ENCODE data around the gene NAA50.

NAA50 gene

DNA sequence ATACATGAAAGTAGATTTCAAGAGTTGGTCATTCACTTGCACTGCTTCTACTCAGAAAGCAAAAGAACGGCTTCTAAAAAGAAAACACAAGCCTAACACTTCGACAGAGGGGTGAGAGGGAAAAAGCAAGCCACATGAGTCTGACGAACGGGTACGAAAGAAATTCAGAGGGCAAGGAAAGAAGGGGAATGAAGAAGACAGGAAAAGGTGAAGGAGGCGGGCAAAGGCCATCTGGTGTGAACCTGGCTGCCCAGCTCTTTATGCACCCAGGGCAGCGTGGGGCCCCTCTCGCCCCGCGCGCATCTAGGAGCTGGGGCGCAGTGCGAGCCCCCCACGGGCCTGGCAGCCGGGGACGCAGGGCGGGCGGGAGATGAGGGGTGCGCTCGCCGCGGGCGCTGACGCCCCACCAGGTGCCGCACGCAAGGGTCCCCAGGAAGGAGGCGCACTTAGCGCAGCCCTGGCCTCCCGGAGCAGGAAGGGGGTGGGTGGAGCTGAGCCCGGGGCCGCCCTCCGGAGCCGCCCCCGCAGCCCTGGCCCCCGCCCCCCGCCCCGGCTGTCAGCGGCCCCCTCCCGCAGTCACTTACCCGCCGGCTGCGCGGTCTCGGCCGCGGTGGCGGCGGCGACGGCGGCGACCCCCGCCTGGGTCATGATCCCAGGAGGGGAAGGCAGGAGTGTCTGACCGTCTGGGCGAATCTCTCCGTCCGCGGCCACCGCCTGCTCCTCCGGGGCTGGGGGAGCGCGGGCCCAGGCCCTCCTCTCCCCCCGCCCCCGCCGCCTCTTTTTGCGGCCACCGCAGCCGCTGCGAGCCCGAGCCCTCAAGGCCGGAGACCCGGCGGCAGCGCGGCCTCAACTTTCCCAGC lies 50.0 kb downstream of the NAA50 start, which contains the start of gene USF3:
USF3 (minus strand) TSS at position 857 of the 860 bp plus-strand sequence. CDS start 21,764 bp downstream, outside the sequence.
- Histone ChIP-seq H3K4me1 (ENCODE audit: control insufficient read depth in 2 of 2, insufficient read depth in 2 of 2, low read length in 2 of 2) (peaks cover 13 to 27% of the 10 kb centered on the region in 2 donors), H3K27me3 (ENCODE audit: control insufficient read depth in 2 of 2, insufficient read depth in 2 of 2, low read length in 2 of 2) (no peaks in the 10 kb centered on the region), H3K9me3 (ENCODE audit: control insufficient read depth in 2 of 2, low read length in 2 of 2) (no peaks in the 10 kb centered on the region), H3K27ac (ENCODE audit: low read depth in 2 of 2, low read length in 2 of 2) (peak within 1 kb of the TSS; percentile 97), H3K36me3 (ENCODE audit: control insufficient read depth in 2 of 2, insufficient read depth in 2 of 2, low read length in 2 of 2) (no peaks in the 10 kb centered on the region), H3K9ac (ENCODE audit: low read depth in 1 of 2, low read length in 2 of 2) (peak within 1 kb of the TSS; percentile 88 to 94), H3K4me3 (ENCODE audit: low read length in 2 of 2) (peak within 1 kb of the TSS; percentile 93 to 94)

GRCh38 chr3:113695431-113695785 lies 50.6 kb downstream of the NAA50 start:
- Histone ChIP-seq H3K4me3 (ENCODE audit: low read length in 2 of 2) (peak overlapping the region; percentile 83 to 93), H3K4me1 (ENCODE audit: control insufficient read depth in 2 of 2, insufficient read depth in 2 of 2, low read length in 2 of 2) (peaks cover 13 to 27% of the 10 kb centered on the region in 2 donors), H3K36me3 (ENCODE audit: control insufficient read depth in 2 of 2, insufficient read depth in 2 of 2, low read length in 2 of 2) (no peaks in the 10 kb centered on the region), H3K27ac (ENCODE audit: low read depth in 2 of 2, low read length in 2 of 2) (peak overlapping the region; percentile 97), H3K27me3 (ENCODE audit: control insufficient read depth in 2 of 2, insufficient read depth in 2 of 2, low read length in 2 of 2) (no peaks in the 10 kb centered on the region), H3K9ac (ENCODE audit: low read depth in 1 of 2, low read length in 2 of 2) (peak overlapping the region; percentile 84 to 88), H3K9me3 (ENCODE audit: control insufficient read depth in 2 of 2, low read length in 2 of 2) (no peaks in the 10 kb centered on the region)

DNA sequence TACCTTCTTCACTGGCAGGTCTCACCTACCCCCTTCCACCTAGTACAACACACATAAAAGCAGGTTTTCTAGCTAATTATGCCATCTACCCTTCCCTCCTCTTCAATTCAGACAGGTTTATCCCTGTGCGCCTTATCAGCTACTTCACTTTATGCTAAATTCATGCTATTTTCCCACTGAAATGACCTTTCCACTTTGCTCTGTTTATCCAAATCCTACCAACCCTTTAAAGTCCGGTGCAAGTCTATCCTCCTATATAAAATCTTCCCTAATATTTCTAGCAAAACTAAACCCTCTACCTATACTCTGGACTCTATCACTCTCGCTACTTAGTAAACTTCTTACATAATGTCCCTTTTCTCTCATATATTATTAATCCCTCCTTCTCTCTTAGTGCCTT lies 55.6 kb downstream of the NAA50 start:
- Histone ChIP-seq H3K36me3 (ENCODE audit: control insufficient read depth in 2 of 2, insufficient read depth in 2 of 2, low read length in 2 of 2) (peaks cover 0 to 2% of the 10 kb centered on the region in 2 donors), H3K4me3 (ENCODE audit: low read length in 2 of 2) (no peak overlapping the region), H3K27ac (ENCODE audit: low read depth in 2 of 2, low read length in 2 of 2) (no peak overlapping the region), H3K9me3 (ENCODE audit: control insufficient read depth in 2 of 2, low read length in 2 of 2) (no peaks in the 10 kb centered on the region), H3K27me3 (ENCODE audit: control insufficient read depth in 2 of 2, insufficient read depth in 2 of 2, low read length in 2 of 2) (no peaks in the 10 kb centered on the region), H3K9ac (ENCODE audit: low read depth in 1 of 2, low read length in 2 of 2) (no peak overlapping the region), H3K4me1 (ENCODE audit: control insufficient read depth in 2 of 2, insufficient read depth in 2 of 2, low read length in 2 of 2) (peaks cover 5 to 6% of the 10 kb centered on the region in 2 donors)

DNA sequence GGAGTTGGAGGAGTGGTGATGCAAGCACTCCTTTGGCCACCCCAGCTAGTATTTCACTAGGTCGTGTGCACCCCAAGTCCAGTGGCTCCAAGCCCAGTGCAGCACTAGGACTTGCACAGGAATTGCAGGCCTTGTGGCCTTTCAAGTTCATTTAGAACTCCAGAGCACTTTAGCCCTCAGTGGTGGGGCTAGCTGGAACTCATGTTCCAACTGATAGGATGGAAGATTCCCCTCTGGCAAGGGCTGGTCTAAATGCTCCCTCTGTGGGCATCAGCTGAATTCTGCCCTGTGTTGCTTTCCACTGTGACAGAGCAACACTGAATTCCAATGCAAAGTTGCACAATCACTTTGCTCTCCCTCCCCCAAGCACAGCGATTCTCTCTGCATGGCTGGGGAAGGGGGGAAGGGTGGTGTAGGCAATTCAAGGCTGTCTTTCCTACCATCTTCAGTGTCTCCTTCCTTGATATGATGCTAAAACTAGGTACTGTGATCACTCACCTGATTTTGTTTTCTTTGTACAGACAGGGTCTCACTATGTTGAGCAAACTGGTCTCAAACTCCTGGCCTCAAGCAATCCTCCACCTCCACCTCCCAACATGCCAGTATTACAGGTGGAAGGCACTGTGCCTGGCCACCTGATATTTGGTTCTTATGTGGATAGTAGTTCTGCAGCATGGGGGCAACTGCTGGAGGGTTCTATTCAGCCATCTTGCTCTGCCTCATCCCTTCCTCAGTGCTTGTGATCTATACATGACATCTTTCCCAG lies 59.9 kb downstream of the NAA50 start:
- no peaks in the 10 kb centered on the region for H3K27me3 ChIP-seq (ENCODE audit: control insufficient read depth in 2 of 2, insufficient read depth in 2 of 2, low read length in 2 of 2)
- peaks cover 0 to 3% of the 10 kb centered on the region in 2 donors for H3K9me3 ChIP-seq (ENCODE audit: control insufficient read depth in 2 of 2, low read length in 2 of 2)
- peaks cover 0 to 2% of the 10 kb centered on the region in 2 donors for H3K36me3 ChIP-seq (ENCODE audit: control insufficient read depth in 2 of 2, insufficient read depth in 2 of 2, low read length in 2 of 2)
- H3K9ac ChIP-seq (ENCODE audit: low read depth in 1 of 2, low read length in 2 of 2), result no peak overlapping the region
- no peak overlapping the region for H3K27ac ChIP-seq (ENCODE audit: low read depth in 2 of 2, low read length in 2 of 2)
- H3K4me1 ChIP-seq (ENCODE audit: control insufficient read depth in 2 of 2, insufficient read depth in 2 of 2, low read length in 2 of 2), result no peaks in the 10 kb centered on the region
- H3K4me3 ChIP-seq (ENCODE audit: low read length in 2 of 2), result no peak overlapping the region

- no peak overlapping the region for H3K4me3 ChIP-seq (ENCODE audit: low read length in 2 of 2)
- H3K9ac ChIP-seq (ENCODE audit: low read depth in 1 of 2, low read length in 2 of 2), result no peak overlapping the region
- H3K9me3 ChIP-seq (ENCODE audit: control insufficient read depth in 2 of 2, low read length in 2 of 2), result peaks cover 0 to 3% of the 10 kb centered on the region in 2 donors
- no peaks in the 10 kb centered on the region for H3K4me1 ChIP-seq (ENCODE audit: control insufficient read depth in 2 of 2, insufficient read depth in 2 of 2, low read length in 2 of 2)
- peaks cover 0 to 2% of the 10 kb centered on the region in 2 donors for H3K36me3 ChIP-seq (ENCODE audit: control insufficient read depth in 2 of 2, insufficient read depth in 2 of 2, low read length in 2 of 2)
- H3K27ac ChIP-seq (ENCODE audit: low read depth in 2 of 2, low read length in 2 of 2), result no peak overlapping the region
- no peaks in the 10 kb centered on the region for H3K27me3 ChIP-seq (ENCODE audit: control insufficient read depth in 2 of 2, insufficient read depth in 2 of 2, low read length in 2 of 2)
Measured at GRCh38 chr3:113685124-113685523, 60.9 kb downstream of the NAA50 start.

DNA sequence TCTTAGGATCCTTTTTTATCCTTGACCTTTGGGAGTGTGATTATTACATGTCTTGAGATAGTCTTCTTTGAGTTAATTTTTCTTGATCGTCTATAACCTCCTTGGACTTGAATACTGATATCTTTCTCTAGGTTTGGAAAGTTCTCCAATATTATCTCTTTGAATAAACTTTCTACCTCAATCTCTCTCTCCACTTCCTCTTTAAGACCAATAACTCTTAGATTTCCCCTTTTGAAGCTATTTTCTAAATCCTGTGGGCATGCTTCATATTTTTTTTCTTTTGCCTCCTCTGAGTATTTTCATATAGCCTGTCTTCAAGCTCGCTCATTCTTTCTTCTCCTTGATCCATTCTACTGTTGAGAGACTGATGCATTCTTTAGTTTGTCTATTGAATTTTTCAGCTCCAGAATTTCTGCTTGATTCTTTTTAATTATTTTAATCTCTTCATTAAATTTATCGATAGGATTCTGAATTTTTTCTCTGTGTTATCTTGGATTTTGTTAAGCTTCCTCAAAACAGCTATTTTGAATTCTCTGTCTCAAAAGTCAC lies 61.7 kb downstream of the NAA50 start:
- Histone ChIP-seq H3K9ac (ENCODE audit: low read depth in 1 of 2, low read length in 2 of 2) (no peak overlapping the region), H3K4me3 (ENCODE audit: low read length in 2 of 2) (no peak overlapping the region), H3K27me3 (ENCODE audit: control insufficient read depth in 2 of 2, insufficient read depth in 2 of 2, low read length in 2 of 2) (no peaks in the 10 kb centered on the region), H3K9me3 (ENCODE audit: control insufficient read depth in 2 of 2, low read length in 2 of 2) (peaks cover 0 to 3% of the 10 kb centered on the region in 2 donors), H3K4me1 (ENCODE audit: control insufficient read depth in 2 of 2, insufficient read depth in 2 of 2, low read length in 2 of 2) (no peaks in the 10 kb centered on the region), H3K36me3 (ENCODE audit: control insufficient read depth in 2 of 2, insufficient read depth in 2 of 2, low read length in 2 of 2) (peaks cover 0 to 2% of the 10 kb centered on the region in 2 donors), H3K27ac (ENCODE audit: low read depth in 2 of 2, low read length in 2 of 2) (no peak overlapping the region)

DNA sequence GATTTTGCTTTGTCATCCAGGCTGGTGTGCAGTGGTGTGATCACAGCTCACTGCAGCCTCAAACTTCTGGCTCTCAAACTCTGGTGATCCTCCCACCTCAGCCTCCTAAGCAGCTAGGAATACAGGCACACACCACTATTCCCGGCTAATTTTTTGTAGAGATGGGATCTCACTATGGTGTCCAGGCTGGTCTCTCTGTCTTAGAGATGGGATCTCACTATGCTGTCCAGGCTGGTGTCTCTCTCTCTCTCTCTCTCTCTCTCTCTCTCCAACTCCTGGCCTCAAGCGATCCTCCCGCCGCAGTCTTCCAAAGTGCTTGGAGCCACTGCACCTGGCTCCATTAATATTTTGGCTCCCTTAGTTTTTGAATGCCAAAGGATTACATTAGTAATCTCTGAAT lies 67.3 kb downstream of the NAA50 start:
- H3K4me1 ChIP-seq (ENCODE audit: control insufficient read depth in 2 of 2, insufficient read depth in 2 of 2, low read length in 2 of 2), result no peaks in the 10 kb centered on the region

DNA sequence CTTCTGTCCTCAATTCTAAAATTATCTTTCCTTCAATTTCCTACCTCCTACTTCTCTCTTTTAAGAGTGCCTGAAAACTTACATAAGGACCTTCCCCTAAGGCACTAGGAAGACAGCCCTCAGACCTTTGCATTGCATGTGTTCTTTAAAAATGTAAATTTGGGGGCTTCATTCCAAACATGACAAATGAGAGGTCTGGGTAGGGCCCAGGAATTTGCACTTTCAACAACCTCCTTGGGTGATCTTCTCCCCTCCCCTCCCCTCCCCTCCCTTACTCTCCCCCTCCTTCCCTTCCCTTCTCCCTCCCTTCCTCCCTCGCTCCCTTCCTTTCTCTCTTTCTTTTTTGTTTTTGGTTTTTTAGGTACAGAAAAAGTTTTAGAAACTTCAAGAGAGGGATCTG lies 68.3 kb downstream of the NAA50 start:
- Histone ChIP-seq H3K4me1 (ENCODE audit: control insufficient read depth in 2 of 2, insufficient read depth in 2 of 2, low read length in 2 of 2) (no peaks in the 10 kb centered on the region), H3K27me3 (ENCODE audit: control insufficient read depth in 2 of 2, insufficient read depth in 2 of 2, low read length in 2 of 2) (no peaks in the 10 kb centered on the region), H3K9me3 (ENCODE audit: control insufficient read depth in 2 of 2, low read length in 2 of 2) (no peaks in the 10 kb centered on the region), H3K9ac (ENCODE audit: low read depth in 1 of 2, low read length in 2 of 2) (no peak overlapping the region), H3K36me3 (ENCODE audit: control insufficient read depth in 2 of 2, insufficient read depth in 2 of 2, low read length in 2 of 2) (peaks cover 8 to 27% of the 10 kb centered on the region in 2 donors), H3K27ac (ENCODE audit: low read depth in 2 of 2, low read length in 2 of 2) (no peak overlapping the region), H3K4me3 (ENCODE audit: low read length in 2 of 2) (no peak overlapping the region)

More for the DNA sequence above, 67.3 kb downstream of the NAA50 start:
- no peak overlapping the region for H3K27ac ChIP-seq (ENCODE audit: low read depth in 2 of 2, low read length in 2 of 2)
- no peaks in the 10 kb centered on the region for H3K27me3 ChIP-seq (ENCODE audit: control insufficient read depth in 2 of 2, insufficient read depth in 2 of 2, low read length in 2 of 2)
- H3K4me3 ChIP-seq (ENCODE audit: low read length in 2 of 2), result no peak overlapping the region
- H3K36me3 ChIP-seq (ENCODE audit: control insufficient read depth in 2 of 2, insufficient read depth in 2 of 2, low read length in 2 of 2), result peaks cover 5 to 24% of the 10 kb centered on the region in 2 donors
- no peak overlapping the region for H3K9ac ChIP-seq (ENCODE audit: low read depth in 1 of 2, low read length in 2 of 2)
- no peaks in the 10 kb centered on the region for H3K9me3 ChIP-seq (ENCODE audit: control insufficient read depth in 2 of 2, low read length in 2 of 2)

GRCh38 chr3:113676261-113676660 lies 69.8 kb downstream of the NAA50 start:
- H3K27ac ChIP-seq (ENCODE audit: low read depth in 2 of 2, low read length in 2 of 2), result no peak overlapping the region
- H3K36me3 ChIP-seq (ENCODE audit: control insufficient read depth in 2 of 2, insufficient read depth in 2 of 2, low read length in 2 of 2), result peaks cover 8 to 30% of the 10 kb centered on the region in 2 donors
- H3K27me3 ChIP-seq (ENCODE audit: control insufficient read depth in 2 of 2, insufficient read depth in 2 of 2, low read length in 2 of 2), result no peaks in the 10 kb centered on the region

GRCh38 chr3:113673593-113673992 lies 72.5 kb downstream of the NAA50 start:
- no peak overlapping the region for H3K27ac ChIP-seq (ENCODE audit: low read depth in 2 of 2, low read length in 2 of 2)
- H3K9ac ChIP-seq (ENCODE audit: low read depth in 1 of 2, low read length in 2 of 2), result no peak overlapping the region
- H3K27me3 ChIP-seq (ENCODE audit: control insufficient read depth in 2 of 2, insufficient read depth in 2 of 2, low read length in 2 of 2), result no peaks in the 10 kb centered on the region
- H3K4me1 ChIP-seq (ENCODE audit: control insufficient read depth in 2 of 2, insufficient read depth in 2 of 2, low read length in 2 of 2), result no peaks in the 10 kb centered on the region
- no peaks in the 10 kb centered on the region for H3K9me3 ChIP-seq (ENCODE audit: control insufficient read depth in 2 of 2, low read length in 2 of 2)
- H3K36me3 ChIP-seq (ENCODE audit: control insufficient read depth in 2 of 2, insufficient read depth in 2 of 2, low read length in 2 of 2), result peaks cover 8 to 30% of the 10 kb centered on the region in 2 donors
- no peak overlapping the region for H3K4me3 ChIP-seq (ENCODE audit: low read length in 2 of 2)

More at GRCh38 chr3:113676261-113676660, 69.8 kb downstream of the NAA50 start:
- no peak overlapping the region for H3K9ac ChIP-seq (ENCODE audit: low read depth in 1 of 2, low read length in 2 of 2)
- H3K4me1 ChIP-seq (ENCODE audit: control insufficient read depth in 2 of 2, insufficient read depth in 2 of 2, low read length in 2 of 2), result no peaks in the 10 kb centered on the region
- H3K4me3 ChIP-seq (ENCODE audit: low read length in 2 of 2), result no peak overlapping the region
- H3K9me3 ChIP-seq (ENCODE audit: control insufficient read depth in 2 of 2, low read length in 2 of 2), result no peaks in the 10 kb centered on the region
